Glutamatergic neuron (in vitro differentiated cells): ENCODE results near the gene EVX1. TPM values are rescaled to one million over a fixed set of nuclear protein-coding genes. Genes with fewer than 3 reads are reported as not detected.

Experiments
- DNase-seq: peaks from one replicate; pipeline ENCODE4 v3.0.0; 2022
- H3K27ac Mint-ChIP-seq: one replicate; pipeline ENCODE4 v1.8.0; 2020; ENCODE audit warnings: mild to moderate bottlenecking, mixed read lengths, inconsistent platforms; ENCODE audit not compliant: unreplicated experiment
- H3K27me3 Mint-ChIP-seq: one replicate; pipeline ENCODE4 v1.8.0; 2020; ENCODE audit warnings: mild to moderate bottlenecking, moderate library complexity, mixed read lengths, inconsistent platforms; ENCODE audit not compliant: unreplicated experiment
- H3K36me3 Mint-ChIP-seq: one replicate; pipeline ENCODE4 v1.8.0; 2020; ENCODE audit warnings: mild to moderate bottlenecking, mixed read lengths, inconsistent platforms; ENCODE audit not compliant: unreplicated experiment
- H3K4me1 Mint-ChIP-seq: one replicate; pipeline ENCODE4 v1.8.0; 2020; ENCODE audit warnings: mild to moderate bottlenecking, low read depth, mixed read lengths, inconsistent platforms; ENCODE audit not compliant: unreplicated experiment
- H3K4me3 Mint-ChIP-seq: one replicate; pipeline ENCODE4 v1.8.0; 2020; ENCODE audit warnings: mild to moderate bottlenecking, mixed read lengths, inconsistent platforms; ENCODE audit not compliant: unreplicated experiment
- H3K9me3 Mint-ChIP-seq: one replicate; pipeline ENCODE4 v1.8.0; 2020; ENCODE audit warnings: mild to moderate bottlenecking, moderate library complexity, mixed read lengths, inconsistent platforms; ENCODE audit not compliant: unreplicated experiment
- long read RNA-seq: library from polyadenylated mRNA; unstranded; transcript quantifications from one replicate; pipeline ENCODE4 v2.0.0, GENCODE V29; 2020; ENCODE audit not compliant: unreplicated experiment
- total RNA-seq: library from RNA; stranded (reverse); fragmentation: NEBNext Ultra II Directional; extraction: Animal tissue kit (Norgen Biotek cat#: 25700); gene quantifications from one replicate; pipeline ENCODE4 v1.2.1, GENCODE V29; 2021; ENCODE audit not compliant: unreplicated experiment
- TF ChIP-seq, protein P1 (sequence below): fragments of 200-600 bp; sonication (generic); IDR thresholded peaks from one replicate; pipeline ENCODE4 v1.5.0; 2021; ENCODE audit not compliant: partially characterized antibody, unreplicated experiment

The EVX1 gene
- total RNA-seq = 7.1 TPM
- long read RNA-seq, partial matches to known transcripts = 0 of 3 reads
- long read RNA-seq, other reads (novel, unspliced or antisense) = 0 of 3 reads

DNA sequence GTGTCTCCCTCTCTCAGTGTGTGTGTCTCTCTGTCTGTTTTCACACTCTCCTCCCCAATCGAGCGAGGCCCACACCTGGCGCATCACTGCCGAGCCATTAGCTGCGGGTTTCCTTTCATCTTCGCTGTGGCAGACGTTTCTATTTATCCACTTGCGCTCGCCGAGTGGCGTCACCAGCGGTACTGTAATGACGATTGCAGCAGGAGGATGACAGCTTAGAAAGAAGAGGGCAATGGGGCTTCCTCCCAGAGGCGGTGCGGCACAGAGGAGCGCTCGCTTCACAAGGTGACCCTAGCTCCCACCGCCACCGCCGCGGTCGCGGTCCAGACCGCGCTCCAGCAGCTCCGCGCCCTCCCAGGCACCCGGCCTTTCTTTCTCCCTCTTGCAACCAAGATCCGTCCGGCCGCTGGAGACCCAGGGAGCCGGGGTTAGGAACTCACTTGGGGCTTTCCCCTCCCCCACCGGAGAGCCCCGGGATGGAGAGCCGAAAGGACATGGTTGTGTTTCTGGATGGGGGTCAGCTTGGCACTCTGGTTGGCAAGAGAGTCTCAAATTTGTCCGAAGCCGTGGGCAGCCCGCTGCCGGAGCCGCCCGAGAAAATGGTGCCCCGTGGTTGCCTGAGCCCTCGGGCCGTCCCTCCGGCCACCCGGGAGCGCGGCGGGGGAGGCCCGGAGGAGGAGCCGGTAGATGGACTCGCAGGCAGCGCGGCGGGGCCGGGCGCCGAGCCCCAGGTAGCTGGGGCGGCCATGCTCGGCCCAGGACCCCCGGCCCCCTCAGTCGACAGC, at the start of gene EVX1:
Gene EVX1, plus strand, starts transcription at position 248 of the 785 bp plus-strand sequence. Its CDS starts 229 bp downstream, at position 477.
- Mint-ChIP-seq H3K27me3 (peaks cover 44% of the 10 kb centered on the region), H3K36me3 (no peaks in the 10 kb centered on the region), H3K9me3 (peaks cover 9% of the 10 kb centered on the region), H3K27ac (no peak within 1 kb of the TSS), H3K4me3 (peak within 1 kb of the TSS; percentile 88), H3K4me1 (peaks cover 8% of the 10 kb centered on the region)
- peak; percentile 44 for DNase-seq
- TF ChIP-seq, protein P1, sequence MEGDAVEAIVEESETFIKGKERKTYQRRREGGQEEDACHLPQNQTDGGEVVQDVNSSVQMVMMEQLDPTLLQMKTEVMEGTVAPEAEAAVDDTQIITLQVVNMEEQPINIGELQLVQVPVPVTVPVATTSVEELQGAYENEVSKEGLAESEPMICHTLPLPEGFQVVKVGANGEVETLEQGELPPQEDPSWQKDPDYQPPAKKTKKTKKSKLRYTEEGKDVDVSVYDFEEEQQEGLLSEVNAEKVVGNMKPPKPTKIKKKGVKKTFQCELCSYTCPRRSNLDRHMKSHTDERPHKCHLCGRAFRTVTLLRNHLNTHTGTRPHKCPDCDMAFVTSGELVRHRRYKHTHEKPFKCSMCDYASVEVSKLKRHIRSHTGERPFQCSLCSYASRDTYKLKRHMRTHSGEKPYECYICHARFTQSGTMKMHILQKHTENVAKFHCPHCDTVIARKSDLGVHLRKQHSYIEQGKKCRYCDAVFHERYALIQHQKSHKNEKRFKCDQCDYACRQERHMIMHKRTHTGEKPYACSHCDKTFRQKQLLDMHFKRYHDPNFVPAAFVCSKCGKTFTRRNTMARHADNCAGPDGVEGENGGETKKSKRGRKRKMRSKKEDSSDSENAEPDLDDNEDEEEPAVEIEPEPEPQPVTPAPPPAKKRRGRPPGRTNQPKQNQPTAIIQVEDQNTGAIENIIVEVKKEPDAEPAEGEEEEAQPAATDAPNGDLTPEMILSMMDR = no peak

DNA sequence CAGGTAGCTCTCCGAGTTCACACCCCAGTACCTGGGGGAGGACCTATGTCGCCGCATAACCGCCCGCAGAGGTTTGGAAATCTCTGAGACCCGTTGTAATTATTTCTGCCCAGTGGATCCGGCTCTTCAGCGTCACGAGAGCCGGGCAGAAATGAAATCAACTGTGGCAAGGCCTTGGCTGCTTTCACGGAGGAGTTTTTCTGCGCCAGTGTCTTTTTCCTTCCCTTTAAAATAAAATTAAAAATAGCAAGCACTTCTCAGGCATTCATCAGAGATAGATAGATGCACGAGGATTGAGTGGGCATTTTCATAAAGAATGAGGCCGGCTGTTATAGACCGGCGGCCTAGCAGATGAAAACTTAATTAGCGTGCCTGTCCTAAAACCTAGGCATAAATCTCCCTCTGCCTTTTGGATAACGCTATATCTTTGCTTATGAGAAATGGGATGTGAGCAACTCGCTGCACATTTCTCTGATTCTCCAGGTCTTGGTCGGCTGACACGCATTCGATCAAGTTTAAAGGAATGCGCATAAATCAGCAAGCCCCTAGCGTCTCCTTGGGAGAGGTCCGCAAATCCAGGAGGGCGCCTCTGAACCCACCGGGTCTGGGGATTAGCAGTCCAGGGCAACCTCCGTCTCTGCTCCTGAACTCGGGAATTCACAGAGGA, 49.1 kb upstream of the EVX1 start:
- peak; percentile 14 for DNase-seq
- H3K27ac Mint-ChIP-seq = no peak overlapping the region
- peaks cover 12% of the 10 kb centered on the region for H3K9me3 Mint-ChIP-seq

DNA sequence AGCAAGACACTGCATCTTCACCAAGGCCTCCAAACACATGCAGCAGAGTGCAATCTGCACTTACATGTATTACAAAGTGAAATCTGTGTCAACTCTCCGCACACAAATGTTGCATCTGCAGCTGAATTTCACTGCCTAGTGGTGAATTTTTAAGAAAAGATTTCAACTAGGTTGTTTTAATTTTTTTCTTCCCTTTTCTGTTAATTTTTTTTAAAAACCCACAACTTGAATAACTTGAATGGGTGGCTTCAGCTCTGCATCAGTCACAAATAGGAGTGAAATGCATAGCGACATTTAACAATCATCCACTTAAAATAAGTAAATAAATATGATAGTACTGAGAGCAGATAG, 48.6 kb upstream of the EVX1 start:
- no peak for DNase-seq
- Mint-ChIP-seq H3K4me1 (no peaks in the 10 kb centered on the region), H3K9me3 (peaks cover 10% of the 10 kb centered on the region), H3K36me3 (peaks cover 3% of the 10 kb centered on the region), H3K4me3 (no peak overlapping the region), H3K27ac (no peak overlapping the region), H3K27me3 (peaks cover 39% of the 10 kb centered on the region)
- TF ChIP-seq, protein P1 = no peak

More for the DNA sequence above, 49.1 kb upstream of the EVX1 start:
- Mint-ChIP-seq H3K4me3 (no peak overlapping the region), H3K27me3 (peaks cover 39% of the 10 kb centered on the region), H3K36me3 (peaks cover 3% of the 10 kb centered on the region), H3K4me1 (peaks cover 3% of the 10 kb centered on the region)
- TF ChIP-seq, protein P1 = no peak

DNA sequence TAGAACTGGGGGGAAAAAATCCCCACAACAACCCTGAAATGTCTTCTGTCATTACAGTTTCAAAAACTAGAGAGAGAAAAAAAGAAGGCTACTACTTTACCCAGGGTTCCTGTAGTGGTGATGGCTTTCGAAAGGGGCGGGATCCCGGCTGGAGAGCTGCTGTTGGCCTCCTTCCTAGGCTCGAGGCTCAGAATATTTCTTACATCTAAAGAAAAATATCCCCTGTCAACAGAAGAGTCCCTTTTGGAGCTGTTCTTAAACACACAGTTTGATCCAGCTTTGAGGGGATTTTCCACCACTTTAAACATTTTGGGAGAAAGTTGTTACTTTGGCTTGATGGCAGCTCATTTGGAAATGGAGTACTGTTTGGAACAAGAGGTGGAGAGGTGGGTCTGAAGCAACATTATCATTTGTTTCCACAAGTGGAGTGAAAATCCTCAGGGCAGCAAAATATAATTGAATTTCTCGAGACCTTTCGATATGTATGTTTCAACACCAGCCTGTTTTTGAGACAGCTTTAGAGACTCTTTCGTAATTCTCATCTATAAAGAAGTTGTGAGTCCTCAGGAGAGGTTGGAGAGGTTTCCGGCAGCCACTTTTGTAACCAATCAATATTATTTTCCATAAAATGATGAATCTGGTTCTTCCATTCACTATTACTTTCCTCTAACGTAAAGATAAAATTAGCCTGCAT, 47.8 kb upstream of the EVX1 start:
- peaks cover 3% of the 10 kb centered on the region for H3K36me3 Mint-ChIP-seq
- peaks cover 38% of the 10 kb centered on the region for H3K27me3 Mint-ChIP-seq
- no peak overlapping the region for H3K27ac Mint-ChIP-seq
- H3K4me3 Mint-ChIP-seq = no peak overlapping the region
- peak; percentile 4 for DNase-seq
- TF ChIP-seq, protein P1 = no peak
- H3K4me1 Mint-ChIP-seq = no peaks in the 10 kb centered on the region
- H3K9me3 Mint-ChIP-seq = peaks cover 10% of the 10 kb centered on the region
